Stimulated activated CD4-positive, alpha-beta T cell treated with anti-CD3 and anti-CD28 coated beads, Interleukin-15, amount 100 ng/mL, for 1 hour (primary cell): ENCODE data around the gene SLC49A4.

ENCODE experiments used
- DNase-seq, 2 donors: peaks; one replicate each; pipeline ENCODE4 v3.0.0-alpha.2; 2020; ENCODE audit warnings: low read depth in 1 of 2, low spot score in 1 of 2

Gene SLC49A4

GRCh38 chr3:122928396-122929187 lies 133.7 kb downstream of the SLC49A4 start:
- DNase-seq: no peak

GRCh38 chr3:122929188-122930062 lies 134.6 kb downstream of the SLC49A4 start:
- DNase-seq: no peak

- no peak for DNase-seq
These were observed 135.5 kb downstream of the SLC49A4 start for GRCh38 chr3:122930063-122930997.
